Superior temporal gyrus (tissue), 1 donor: ENCODE measurements around the gene PPP6R2.

Source experiments
- DNase-seq: peaks from one replicate; pipeline ENCODE4 v3.0.0-alpha.2; 2016; ENCODE audit errors: extremely low spot score

PPP6R2 gene

GRCh38 chr22:50485221-50486131, 142.3 kb downstream of the PPP6R2 start:
- DNase-seq, result no peak

- no peak for DNase-seq
These were observed 143.6 kb downstream of the PPP6R2 start, which contains the start of gene MIOX for GRCh38 chr22:50486561-50487289. Gene MIOX, plus strand, starts transcription at chr22:50486859. Its CDS starts 39 bp downstream, at chr22:50486898.

GRCh38 chr22:50487290-50488005, 144.3 kb downstream of the PPP6R2 start:
- DNase-seq, result no peak

GRCh38 chr22:50488006-50488677, 145.0 kb downstream of the PPP6R2 start:
- DNase-seq, result no peak

- no peak for DNase-seq
These were observed 145.8 kb downstream of the PPP6R2 start for GRCh38 chr22:50488886-50489285.

GRCh38 chr22:50489363-50490243, 146.5 kb downstream of the PPP6R2 start:
- DNase-seq, result no peak

GRCh38 chr22:50490531-50491308, 147.6 kb downstream of the PPP6R2 start:
- DNase-seq, result no peak
